ENCODE measurements around the gene NEDD4L.

GRCh38 chr18:58178511-58178910 lies 134.5 kb downstream of the NEDD4L start:
- TF ChIP-seq EZH2 (IDR thresholded peaks at IDR 0.05; ENCODE audit: low read length), result no peak
- no peak for TF ChIP-seq CTCF (optimal IDR thresholded peaks at IDR 0.05 in 1 of 3, IDR thresholded peaks at IDR 0.05 in 1 of 3, conservative IDR thresholded peaks at IDR 0.05 in 1 of 3; ENCODE audit: extremely low read depth in 1 of 3, insufficient read depth in 2 of 3, low read length in 3 of 3)

All from keratinocyte (primary cell).